Measurements from ENCODE around the gene TOE1. TPM values are rescaled to one million over a fixed set of nuclear protein-coding genes. Genes with fewer than 3 reads are reported as not detected.
"Not testable (repeated sequence)": the region's sequence is repeated elsewhere in the genome, so short reads cannot be mapped to it uniquely, and the experiment has no call there.

Gene TOE1
- total RNA-seq: 21.6 and 34.7 TPM in 2 replicates

GRCh38 chr1:45339789-45340558 is at the start of gene TOE1, which contains the start of gene MUTYH:
TSS of gene TOE1 (plus strand) at chr1:45340170. CDS start at chr1:45340253, 83 bp downstream.
TSS of gene MUTYH (minus strand) at chr1:45340440. CDS start at chr1:45334505, 5,935 bp downstream.
- DNase-seq: peak; percentile 94

GRCh38 chr1:45291002-45291401 is 49.0 kb upstream of the TOE1 start:
- DNase-seq: not testable (repeated sequence)

GRCh38 chr1:45291716-45292115 is 48.3 kb upstream of the TOE1 start:
- DNase-seq: no peak

GRCh38 chr1:45297666-45298356 is 42.2 kb upstream of the TOE1 start:
- DNase-seq: no peak

GRCh38 chr1:45299296-45299695 is 40.7 kb upstream of the TOE1 start:
- no peak for DNase-seq

GRCh38 chr1:45299981-45300668 is 39.8 kb upstream of the TOE1 start:
- peak; percentile 92 for DNase-seq

- DNase-seq: no peak
Observed at GRCh38 chr1:45300669-45300997, 39.3 kb upstream of the TOE1 start.

GRCh38 chr1:45302505-45303150 is 37.3 kb upstream of the TOE1 start:
- no peak for DNase-seq

GRCh38 chr1:45303520-45304310 is 36.3 kb upstream of the TOE1 start:
- DNase-seq: peak; percentile 98

GRCh38 chr1:45304311-45305081 is 35.5 kb upstream of the TOE1 start:
- no peak for DNase-seq

- DNase-seq: no peak
Observed at GRCh38 chr1:45305231-45305630, 34.7 kb upstream of the TOE1 start.

- DNase-seq: peak; percentile 56
Observed at GRCh38 chr1:45306319-45306718, 33.7 kb upstream of the TOE1 start.

GRCh38 chr1:45306905-45307304 is 33.1 kb upstream of the TOE1 start:
- DNase-seq: no peak

- no peak for DNase-seq
Observed at GRCh38 chr1:45314266-45314665, 25.7 kb upstream of the TOE1 start.

GRCh38 chr1:45317166-45317565 is 22.8 kb upstream of the TOE1 start:
- no peak for DNase-seq

- no peak for DNase-seq
Observed at GRCh38 chr1:45319761-45320160, 20.2 kb upstream of the TOE1 start.

- no peak for DNase-seq
Observed at GRCh38 chr1:45321444-45321843, 18.5 kb upstream of the TOE1 start.

GRCh38 chr1:45322486-45323040 is 17.4 kb upstream of the TOE1 start:
- no peak for DNase-seq

- DNase-seq: peak; percentile 38
Observed at GRCh38 chr1:45325851-45326506, 14.0 kb upstream of the TOE1 start.
